GM11168 (cell line): ENCODE measurements around the gene MYO5A.

ENCODE experiments used
- in situ Hi-C: fragments of 300-500 bp; cut with MboI; formaldehyde crosslinking; loops from one replicate; pipeline ENCODE4 v1.12.0; 2022; ENCODE audit warnings: low sequenced_read_pairs; ENCODE audit not compliant: unreplicated experiment

The MYO5A gene

GRCh38 chr15:52379395-52380106 lies 149.1 kb downstream of the MYO5A start:
- in situ Hi-C loops, result no loop called here

- in situ Hi-C loops, result no loop called here
Observed at GRCh38 chr15:52378746-52379394, 149.8 kb downstream of the MYO5A start.

GRCh38 chr15:52370010-52370409 lies 158.7 kb downstream of the MYO5A start:
- in situ Hi-C loops, result no loop called here

GRCh38 chr15:52369455-52369854 lies 159.2 kb downstream of the MYO5A start:
- in situ Hi-C loops, result no loop called here

- in situ Hi-C loops, result no loop called here
Observed at GRCh38 chr15:52369030-52369429, 159.7 kb downstream of the MYO5A start.

GRCh38 chr15:52368402-52368801 lies 160.3 kb downstream of the MYO5A start:
- in situ Hi-C loops, result no loop called here

GRCh38 chr15:52362497-52362896 lies 166.2 kb downstream of the MYO5A start:
- in situ Hi-C loops, result no loop called here

- in situ Hi-C loops, result no loop called here
Observed at GRCh38 chr15:52361975-52362494, 166.6 kb downstream of the MYO5A start.

GRCh38 chr15:52361494-52361893 lies 167.2 kb downstream of the MYO5A start:
- in situ Hi-C loops, result no loop called here

GRCh38 chr15:52360229-52361203 lies 168.2 kb downstream of the MYO5A start:
- in situ Hi-C loops, result no loop called here

- in situ Hi-C loops, result no loop called here
Observed at GRCh38 chr15:52359722-52360121, 169.0 kb downstream of the MYO5A start.

GRCh38 chr15:52357949-52358348 lies 170.7 kb downstream of the MYO5A start:
- in situ Hi-C loops, result no loop called here

- in situ Hi-C loops, result no loop called here
Observed at GRCh38 chr15:52352086-52352485, 176.6 kb downstream of the MYO5A start.

GRCh38 chr15:52351206-52351908 lies 177.3 kb downstream of the MYO5A start:
- in situ Hi-C loops, result no loop called here

- in situ Hi-C loops, result no loop called here
Observed at GRCh38 chr15:52350423-52350822, 178.3 kb downstream of the MYO5A start.

GRCh38 chr15:52349052-52349700 lies 179.5 kb downstream of the MYO5A start:
- in situ Hi-C loops, result no loop called here

- in situ Hi-C loops, result no loop called here
Observed at GRCh38 chr15:52348056-52348745, 180.5 kb downstream of the MYO5A start.

- in situ Hi-C loops, result no loop called here
Observed at GRCh38 chr15:52344592-52344991, 184.1 kb downstream of the MYO5A start.

- in situ Hi-C loops, result no loop called here
Observed at GRCh38 chr15:52343831-52344230, 184.8 kb downstream of the MYO5A start.
